GM12878 (cell line): ENCODE data around the gene FANCI. TPM values are rescaled to one million over a fixed set of nuclear protein-coding genes. Genes with fewer than 3 reads are reported as not detected.

Experiments used
- ATAC-seq: fragments of 200-7000 bp; cut with Tn5 transposase; 3 replicates; pipeline ENCODE4 v1.9.1; 2020; ENCODE audit warnings: mild to moderate bottlenecking, moderate library complexity
- BruUV-seq: library from RNA; stranded (reverse); fragments of 400-500 nt; replicated peaks from 2 replicates; lab custom pipeline; 2021; lab: Mats Ljungman, UMichigan
- CTCF ChIA-PET: fragments of 300-600 bp; sonication (Branson Sonifier 250); formaldehyde crosslinking; extraction: SDS; loops from one replicate; lab custom pipeline; 2021; ENCODE audit warnings: inconsistent platforms; lab: Yijun Ruan, JAX
- POLR2A ChIA-PET: fragments of 350-600 bp; formaldehyde crosslinking; extraction: SDS; loops from one replicate; lab custom pipeline; 2021; ENCODE audit warnings: inconsistent platforms; lab: Charles Lee
- RAD21 ChIA-PET: fragments of 300-600 bp; sonication (Branson Sonifier 250); formaldehyde crosslinking; loops from one replicate; lab custom pipeline; 2023; ENCODE audit warnings: antibody characterized with exemption; ENCODE audit not compliant: unreplicated experiment; lab: Charles Lee
- SMC1A ChIA-PET: fragments of 300-600 bp; sonication (Branson Sonifier 250); formaldehyde crosslinking; loops from one replicate; lab custom pipeline; 2023; ENCODE audit not compliant: unreplicated experiment, uncharacterized antibody; lab: Charles Lee
- DNase-seq: peaks from one replicate; pipeline ENCODE4 v3.0.0-alpha.2; 2011; ENCODE audit warnings: low read depth, low spot score
- FAIRE-seq: peaks from 3 replicates; lab custom pipeline; 2011; peaks lifted over from hg19 to GRCh38; lab: Jason Lieb, UNC
- H2AFZ ChIP-seq: 2 replicates; pipeline ENCODE4 v1.6.0; 2011; ENCODE audit warnings: low read depth, low read length, control low read depth; ENCODE audit not compliant: control insufficient read depth
- H3K27ac ChIP-seq: 2 replicates; pipeline ENCODE4 v1.5.1; 2011; ENCODE audit warnings: control low read depth; ENCODE audit not compliant: control insufficient read depth, insufficient read depth
- H3K27me3 ChIP-seq, 2 experiments: replicated peaks in 1 of 2; 2 replicates each; pipeline versions ENCODE4 v1.6.0 to v1.6.1; 2011; ENCODE audit warnings: low read length in 1 of 2; ENCODE audit not compliant: control insufficient read depth in 2 of 2, insufficient read depth in 2 of 2
- H3K36me3 ChIP-seq, 2 experiments: 2 replicates each; pipeline ENCODE4 v1.5.1; 2011; ENCODE audit warnings: low read length in 1 of 2; ENCODE audit not compliant: control insufficient read depth in 2 of 2, insufficient read depth in 2 of 2
- H3K4me1 ChIP-seq: 2 replicates; pipeline ENCODE4 v1.6.1; 2011; ENCODE audit warnings: mild to moderate bottlenecking, low read length, moderate library complexity, mixed read lengths; ENCODE audit not compliant: control insufficient read depth, insufficient read depth
- H3K4me2 ChIP-seq: 2 replicates; pipeline ENCODE4 v1.6.0; 2011; ENCODE audit warnings: control low read depth; ENCODE audit not compliant: control insufficient read depth, insufficient read depth
- H3K4me3 ChIP-seq: fragments of 200-600 bp; sonication (generic); 2 replicates; pipeline ENCODE4 v1.5.1; 2016
- H3K79me2 ChIP-seq: 2 replicates; pipeline ENCODE4 v1.6.0; 2011; ENCODE audit warnings: low read length; ENCODE audit not compliant: control insufficient read depth, insufficient read depth
- H3K9ac ChIP-seq: 2 replicates; pipeline ENCODE4 v1.8.0; 2011; ENCODE audit warnings: low read length, control low read depth, mixed read lengths; ENCODE audit not compliant: control insufficient read depth, insufficient read depth
- H3K9me3 ChIP-seq: replicated peaks from 3 replicates; pipeline ENCODE4 v1.5.1; 2011; ENCODE audit warnings: mild to moderate bottlenecking, low read length; ENCODE audit not compliant: control insufficient read depth, insufficient read depth
- H4K20me1 ChIP-seq: 2 replicates; pipeline ENCODE4 v1.6.0; 2011; ENCODE audit not compliant: control insufficient read depth, insufficient read depth
- EGR1 ChIP-seq, 2 experiments: IDR thresholded peaks; 1 replicate in 1 of 2; 2 replicates in 1 of 2; pipeline ENCODE4 v1.6.1; 2011 to 2012; ENCODE audit warnings: low read depth in 2 of 2, low read length in 2 of 2, borderline replicate concordance in 1 of 2, mild to moderate bottlenecking in 1 of 2, moderate library complexity in 1 of 2
- RCOR1 ChIP-seq: conservative IDR thresholded peaks from 2 replicates; pipeline ENCODE4 v1.6.1; 2012; ENCODE audit warnings: low read depth, low read length, improper control_type of control experiment
- WGBS: methylation state at CpG from one replicate; pipeline ENCODE4 v1.1.6; 2016; ENCODE audit warnings: low lambda C conversion rate; ENCODE audit not compliant: insufficient replicate concordance, insufficient coverage; ENCODE audit errors: missing lambda C conversion rate; 5-methylcytosine and 5-hydroxymethylcytosine counted together
- in situ Hi-C: fragments of 300-500 bp; cut with MboI; formaldehyde crosslinking; loops from 9 replicates; pipeline ENCODE4 v1.14.3; 2018; ENCODE audit warnings: mixed read lengths
- intact Hi-C: fragments of 100-400 bp; cut with micrococcal nuclease; formaldehyde crosslinking; loops from one replicate; pipeline ENCODE4 v1.14.2; 2022; ENCODE audit not compliant: unreplicated experiment
- polyA plus RNA-seq, 11 experiments: library from polyadenylated mRNA; depleted of rRNA in 4 of 11; unstranded in 6 of 11; stranded (reverse) in 5 of 11; fragments of >200 nt; fragmentation: Nextera tagmentation in 4 of 11; fragmentation: Illumina TruSeq in 1 of 11; extraction: Ambion mirVana in 4 of 11; extraction: Trizol in 1 of 11; gene quantifications; 1 replicate in 1 of 11; 2 replicates in 10 of 11; pipeline versions ENCODE4 v1.2.1 to v1.2.3, GENCODE V29; 2011 to 2016; ENCODE audit warnings: inconsistent platforms in 2 of 11, missing spikeins in 2 of 11, low read depth in 1 of 11
- total RNA-seq, 4 experiments: library from RNA; depleted of rRNA in 3 of 4; stranded (reverse); fragments of >200 nt in 3 of 4; fragmentation: Illumina TruSeq in 1 of 4; extraction: Trizol in 1 of 4; gene quantifications; 2 replicates each; pipeline versions ENCODE4 v1.2.1 to v1.2.3, GENCODE V29; 2013 to 2021
- TF ChIP-seq, protein P1 (sequence below): IDR thresholded peaks from 2 replicates; pipeline ENCODE4 v1.6.1; 2012; ENCODE audit warnings: low read depth, low read length, improper control_type of control experiment

FANCI gene
- total and polyA plus RNA-seq, 10 of the 15 experiments (the other 5 are each of a cell fraction or from before 2014, with no cell fraction given): 38.1 to 129 (median 82.4) TPM

DNA sequence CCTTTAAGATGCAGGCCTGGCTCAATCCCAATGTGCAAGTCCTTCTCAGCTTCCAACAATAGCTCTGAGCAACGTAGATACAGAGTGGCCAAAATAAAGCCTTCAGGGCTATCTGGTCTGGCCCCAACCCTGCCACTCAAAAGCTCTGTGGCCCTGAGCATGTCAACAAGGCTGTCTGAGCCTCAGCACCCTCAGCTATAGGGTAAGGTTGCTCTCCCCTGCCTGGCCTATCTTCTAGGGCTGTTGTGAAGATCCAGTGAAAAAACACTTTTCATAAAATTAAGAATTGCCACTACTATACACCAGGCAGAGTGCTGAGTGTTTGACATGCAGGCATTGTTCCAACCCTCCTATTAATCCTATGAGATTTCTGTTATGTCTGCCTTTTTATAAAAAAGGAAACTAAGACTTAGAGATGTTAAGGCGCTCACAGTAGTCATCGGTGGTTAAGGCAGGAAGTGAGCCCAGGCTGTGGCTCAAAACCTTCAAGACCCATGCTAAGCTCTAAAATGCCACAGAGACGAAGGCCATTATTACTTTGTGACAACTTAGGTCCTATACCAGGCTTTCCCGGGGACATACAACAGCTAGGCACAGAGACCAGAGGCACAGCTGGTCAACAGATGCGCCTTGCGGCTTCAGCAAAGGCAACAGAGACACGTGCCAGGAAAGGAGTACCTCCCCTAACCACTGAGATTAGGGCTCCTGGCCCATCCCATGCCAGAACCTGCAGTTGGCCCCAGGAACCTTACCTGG lies 85.7 kb downstream of the FANCI start (continued):
- no peak for TF ChIP-seq RCOR1
- TF ChIP-seq, protein P1, sequence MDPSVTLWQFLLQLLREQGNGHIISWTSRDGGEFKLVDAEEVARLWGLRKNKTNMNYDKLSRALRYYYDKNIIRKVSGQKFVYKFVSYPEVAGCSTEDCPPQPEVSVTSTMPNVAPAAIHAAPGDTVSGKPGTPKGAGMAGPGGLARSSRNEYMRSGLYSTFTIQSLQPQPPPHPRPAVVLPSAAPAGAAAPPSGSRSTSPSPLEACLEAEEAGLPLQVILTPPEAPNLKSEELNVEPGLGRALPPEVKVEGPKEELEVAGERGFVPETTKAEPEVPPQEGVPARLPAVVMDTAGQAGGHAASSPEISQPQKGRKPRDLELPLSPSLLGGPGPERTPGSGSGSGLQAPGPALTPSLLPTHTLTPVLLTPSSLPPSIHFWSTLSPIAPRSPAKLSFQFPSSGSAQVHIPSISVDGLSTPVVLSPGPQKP: no peak

GRCh38 chr15:89330119-89330518 lies 86.3 kb downstream of the FANCI start:
- ATAC-seq (no peak), DNase-seq (no peak), FAIRE-seq (no peak)
- 99% methylated on average over 6 of the region's 6 CpGs for WGBS
- H2AFZ ChIP-seq: no peak overlapping the region
- H3K4me1 ChIP-seq: peaks cover 30% of the 10 kb centered on the region
- intact Hi-C loops (loop anchor here (5.0 kb wide), 1 partner anchor 123 kb away; no protein-coding TSS in a partner anchor), in situ Hi-C loops (no loop called here)
- TF ChIP-seq EGR1 (IDR thresholded peaks at IDR 0.05; ENCODE audit: borderline replicate concordance in 1 of 2, low read depth in 2 of 2, low read length in 2 of 2): no peak
- H4K20me1 ChIP-seq: peaks cover 12% of the 10 kb centered on the region
- ChIA-PET CTCF (interaction anchor here (0.5 to 13.0 kb wide), 4 partner anchors 28 to 269 kb away, joined by 3 to 116 read pairs (median 4); no protein-coding TSS in a partner anchor), POLR2A (no interaction called here), SMC1A (interaction anchor here (1.5 kb wide), 1 partner anchor 23 kb away, joined by 4 read pairs; no protein-coding TSS in a partner anchor), RAD21 (interaction anchor here (1.4 kb wide), 1 partner anchor 100 kb away, joined by 4 read pairs; no protein-coding TSS in a partner anchor)
- no peak overlapping the region for H3K9ac ChIP-seq
- no peak overlapping the region for H3K4me3 ChIP-seq
- BruUV-seq: no TSS peak
- peaks cover 32 to 55% of the 10 kb centered on the region in 2 experiments for H3K36me3 ChIP-seq
- 0 out of 2 replicates have a peak overlapping the region, but pooled peaks have one; percentile 20 for H3K27ac ChIP-seq
- no peaks in the 10 kb centered on the region for H3K27me3 ChIP-seq
- no peaks in the 10 kb centered on the region for H3K9me3 ChIP-seq
- peak overlapping the region; percentile 54 for H3K4me2 ChIP-seq
- H3K79me2 ChIP-seq: peaks cover 49% of the 10 kb centered on the region
